HFFc6 (cell line): ENCODE data around the gene NKD2. TPM values are rescaled to one million over a fixed set of nuclear protein-coding genes. Genes with fewer than 3 reads are reported as not detected.
"Not testable (repeated sequence)": the region's sequence is repeated elsewhere in the genome, so short reads cannot be mapped to it uniquely, and the experiment has no call there.

Experiments used
- DNase-seq: peaks from one replicate; pipeline ENCODE4 v3.0.0-alpha.2; 2018
- H3K27ac Mint-ChIP-seq: 2 replicates; pipeline ENCODE4 v1.8.0; 2020; ENCODE audit warnings: mild to moderate bottlenecking, mixed read lengths
- H3K27me3 Mint-ChIP-seq: 2 replicates; pipeline ENCODE4 v1.8.0; 2021; ENCODE audit warnings: mild to moderate bottlenecking, moderate library complexity, mixed read lengths; ENCODE audit not compliant: insufficient read depth
- H3K36me3 Mint-ChIP-seq: 2 replicates; pipeline ENCODE4 v1.8.0; 2021; ENCODE audit warnings: low read depth, mixed read lengths
- H3K4me1 Mint-ChIP-seq: 2 replicates; pipeline ENCODE4 v1.8.0; 2020; ENCODE audit warnings: low read depth, mixed read lengths
- H3K4me3 Mint-ChIP-seq: 2 replicates; pipeline ENCODE4 v1.8.0; 2020; ENCODE audit warnings: mild to moderate bottlenecking, moderate library complexity, mixed read lengths
- H3K9me3 Mint-ChIP-seq: 2 replicates; pipeline ENCODE4 v1.8.0; 2020; ENCODE audit warnings: mild to moderate bottlenecking, mixed read lengths
- total RNA-seq, 6 experiments: library from RNA; stranded (reverse); fragmentation: NEBNext Ultra II Directional; extraction: Animal tissue kit (Norgen Biotek cat#: 25700); gene quantifications; 2 replicates in 1 of 6; 3 replicates in 5 of 6; pipeline ENCODE4 v1.2.3, GENCODE V29; 2021
- TF ChIP-seq, protein P1 (sequence below): fragments of 200-600 bp; sonication (generic); IDR thresholded peaks from 2 replicates; pipeline ENCODE4 v1.5.0; 2021; ENCODE audit warnings: antibody characterized with exemption, mild to moderate bottlenecking

The NKD2 gene
- total RNA-seq, 6 experiments from 2014 or later: not detected

DNA sequence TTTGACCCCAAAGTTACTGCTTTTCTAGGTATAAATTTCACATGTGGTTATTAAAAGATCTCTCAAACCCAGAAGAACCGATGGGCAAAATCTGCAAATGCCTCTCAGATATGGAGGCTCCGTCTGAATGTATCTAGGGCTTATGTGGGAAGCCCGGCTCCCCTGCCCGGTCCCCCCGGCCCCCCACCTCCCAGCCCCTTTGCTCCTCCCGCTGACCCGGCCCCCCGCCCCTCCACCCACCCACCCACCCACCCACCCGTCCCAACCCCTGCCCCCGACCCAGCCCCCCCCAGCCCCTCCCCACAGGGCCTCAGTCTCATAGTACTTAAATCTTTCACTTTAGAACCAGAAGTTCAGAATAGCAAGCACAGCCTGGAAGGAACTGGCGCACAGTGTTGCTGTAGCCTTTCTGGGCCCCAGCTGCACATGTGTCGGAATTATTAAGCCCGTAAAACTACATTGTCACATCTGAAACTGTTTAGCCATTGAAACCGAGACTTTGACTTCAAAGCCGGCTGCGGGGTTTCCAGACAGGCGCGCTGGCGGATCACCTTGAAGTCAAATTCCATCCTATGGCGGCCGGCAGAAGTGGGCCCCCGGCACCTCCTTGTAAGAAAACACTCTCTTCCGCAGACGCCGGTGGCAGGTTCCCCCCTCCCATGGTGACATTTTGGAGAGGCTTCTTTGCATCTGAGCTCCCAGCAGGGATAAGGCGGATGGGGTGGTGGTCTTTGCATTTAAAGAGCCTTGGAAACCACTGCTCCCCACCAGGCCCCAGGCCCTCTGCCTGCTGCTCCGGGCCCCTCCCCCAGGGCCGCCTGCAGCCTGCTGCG lies 12.8 kb downstream of the NKD2 start:
- H3K9me3 Mint-ChIP-seq: no peaks in the 10 kb centered on the region
- no peaks in the 10 kb centered on the region for H3K36me3 Mint-ChIP-seq
- no peak overlapping the region for H3K4me3 Mint-ChIP-seq
- H3K4me1 Mint-ChIP-seq: no peaks in the 10 kb centered on the region
- no peak overlapping the region for H3K27ac Mint-ChIP-seq
- TF ChIP-seq, protein P1, sequence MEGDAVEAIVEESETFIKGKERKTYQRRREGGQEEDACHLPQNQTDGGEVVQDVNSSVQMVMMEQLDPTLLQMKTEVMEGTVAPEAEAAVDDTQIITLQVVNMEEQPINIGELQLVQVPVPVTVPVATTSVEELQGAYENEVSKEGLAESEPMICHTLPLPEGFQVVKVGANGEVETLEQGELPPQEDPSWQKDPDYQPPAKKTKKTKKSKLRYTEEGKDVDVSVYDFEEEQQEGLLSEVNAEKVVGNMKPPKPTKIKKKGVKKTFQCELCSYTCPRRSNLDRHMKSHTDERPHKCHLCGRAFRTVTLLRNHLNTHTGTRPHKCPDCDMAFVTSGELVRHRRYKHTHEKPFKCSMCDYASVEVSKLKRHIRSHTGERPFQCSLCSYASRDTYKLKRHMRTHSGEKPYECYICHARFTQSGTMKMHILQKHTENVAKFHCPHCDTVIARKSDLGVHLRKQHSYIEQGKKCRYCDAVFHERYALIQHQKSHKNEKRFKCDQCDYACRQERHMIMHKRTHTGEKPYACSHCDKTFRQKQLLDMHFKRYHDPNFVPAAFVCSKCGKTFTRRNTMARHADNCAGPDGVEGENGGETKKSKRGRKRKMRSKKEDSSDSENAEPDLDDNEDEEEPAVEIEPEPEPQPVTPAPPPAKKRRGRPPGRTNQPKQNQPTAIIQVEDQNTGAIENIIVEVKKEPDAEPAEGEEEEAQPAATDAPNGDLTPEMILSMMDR: no peak
- peaks cover 26% of the 10 kb centered on the region for H3K27me3 Mint-ChIP-seq
- no peak for DNase-seq

- H3K36me3 Mint-ChIP-seq, DNase-seq, H3K27ac Mint-ChIP-seq, H3K4me3 Mint-ChIP-seq, H3K4me1 Mint-ChIP-seq, H3K9me3 Mint-ChIP-seq: not testable (repeated sequence)
- peaks cover 21% of the 10 kb centered on the region for H3K27me3 Mint-ChIP-seq
Measured at GRCh38 chr5:1021969-1022336, 13.4 kb downstream of the NKD2 start.

DNA sequence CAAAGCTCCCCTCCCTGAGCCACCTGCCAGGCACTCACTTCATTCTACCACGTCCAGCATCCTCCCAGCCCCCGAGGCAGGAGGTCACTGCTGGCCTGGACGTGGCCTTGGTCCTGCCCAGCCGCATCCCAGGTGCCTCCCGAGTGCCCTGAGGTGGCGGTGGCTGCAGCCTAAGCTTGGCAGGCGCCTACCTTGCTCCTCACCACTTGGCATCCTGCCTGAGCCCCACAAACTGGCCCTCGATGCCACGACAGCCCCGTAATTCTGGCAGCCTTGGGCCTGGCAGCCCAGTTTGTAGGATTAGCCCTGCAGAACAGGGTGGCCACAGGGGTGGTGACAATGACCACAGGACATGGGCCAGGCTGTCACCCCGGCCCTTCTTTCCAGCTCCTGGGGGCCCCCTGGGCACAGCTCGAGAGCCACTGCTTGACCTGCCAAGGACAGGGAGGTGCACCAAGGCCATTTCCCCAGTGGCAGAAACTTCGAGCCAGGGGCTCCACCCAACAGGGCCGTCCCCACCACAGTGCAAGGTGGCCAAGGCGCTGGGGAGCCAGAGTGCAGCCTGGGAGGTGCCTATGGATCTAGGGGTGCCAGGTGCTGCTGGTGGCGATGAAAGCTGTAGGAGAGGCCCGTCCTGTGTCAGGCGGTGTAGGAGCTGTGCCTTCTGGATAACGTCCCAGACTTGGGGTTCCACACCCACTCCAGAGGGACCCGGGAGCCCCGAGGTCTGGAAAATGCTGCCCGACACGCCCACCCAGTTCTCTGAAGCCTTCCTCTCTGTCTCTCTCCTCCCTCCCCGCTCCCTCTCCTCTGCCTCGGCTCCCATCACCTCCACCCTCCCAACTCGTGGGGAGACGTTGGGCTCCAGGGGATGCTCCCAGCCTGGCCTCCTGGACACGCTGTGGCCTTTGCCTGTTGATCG lies 18.4 kb downstream of the NKD2 start:
- Mint-ChIP-seq H3K36me3 (no peaks in the 10 kb centered on the region), H3K27ac (no peak overlapping the region), H3K4me1 (no peaks in the 10 kb centered on the region), H3K27me3 (peaks cover 2% of the 10 kb centered on the region; the same call in 1 of the 2 replicates), H3K9me3 (no peaks in the 10 kb centered on the region), H3K4me3 (no peak overlapping the region)
- TF ChIP-seq, protein P1: no peak
- DNase-seq: no peak

- Mint-ChIP-seq H3K4me1 (no peaks in the 10 kb centered on the region), H3K4me3 (no peak overlapping the region), H3K9me3 (no peaks in the 10 kb centered on the region), H3K27ac (no peak overlapping the region), H3K36me3 (no peaks in the 10 kb centered on the region), H3K27me3 (peaks cover 5% of the 10 kb centered on the region)
- TF ChIP-seq, protein P1: no peak
- DNase-seq: no peak
Measured at GRCh38 chr5:1027631-1028441, 19.2 kb downstream of the NKD2 start.

DNA sequence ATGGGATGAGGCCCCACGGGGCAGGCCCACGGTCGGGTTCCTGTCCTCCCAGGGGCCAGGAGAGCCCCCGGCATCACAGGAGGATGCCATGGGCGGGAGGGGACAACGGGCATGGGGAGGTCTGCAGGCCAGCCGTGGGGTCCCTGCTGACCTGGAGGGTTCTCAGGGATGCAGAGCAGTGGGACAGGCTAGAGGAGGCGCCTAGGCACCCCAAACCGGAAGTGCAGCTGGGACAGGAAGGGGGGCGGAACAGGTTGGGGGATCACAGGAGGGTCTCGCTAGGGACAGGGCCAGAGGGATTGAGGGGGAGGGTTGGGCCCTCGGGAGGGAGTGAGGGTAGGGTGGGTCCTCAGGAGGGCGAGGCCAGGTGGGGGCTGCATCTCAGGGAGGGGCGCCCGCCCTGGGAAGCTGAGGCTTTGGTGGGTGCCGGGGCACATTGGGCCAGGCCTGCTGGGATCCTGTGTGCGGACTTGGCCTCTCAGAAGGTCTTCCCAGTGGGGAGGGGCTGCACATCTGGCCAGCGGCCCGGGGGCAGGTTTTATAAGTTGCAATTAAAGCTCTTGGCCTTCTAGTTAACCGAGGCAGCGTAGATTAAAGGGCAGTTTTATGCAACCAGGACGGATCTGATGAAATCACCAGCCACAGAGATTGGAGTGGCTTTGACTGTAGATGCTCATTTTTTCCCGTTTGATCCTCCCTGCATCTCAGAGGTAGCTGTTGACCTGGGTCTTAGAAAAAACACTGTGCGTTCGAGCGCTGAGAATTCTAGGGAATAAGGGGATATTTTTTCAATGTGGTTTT lies 20.1 kb downstream of the NKD2 start:
- TF ChIP-seq, protein P1: no peak
- no peak overlapping the region for H3K4me3 Mint-ChIP-seq
- H3K9me3 Mint-ChIP-seq: no peaks in the 10 kb centered on the region
- DNase-seq: no peak
- no peaks in the 10 kb centered on the region for H3K36me3 Mint-ChIP-seq
- no peak overlapping the region for H3K27ac Mint-ChIP-seq
- no peaks in the 10 kb centered on the region for H3K4me1 Mint-ChIP-seq
- peaks cover 8% of the 10 kb centered on the region for H3K27me3 Mint-ChIP-seq
